Dermis blood vessel endothelial cell (primary cell): ENCODE data around the gene ZNF335. TPM values are rescaled to one million over a fixed set of nuclear protein-coding genes. Genes with fewer than 3 reads are reported as not detected.
"Not testable (repeated sequence)": the region's sequence is repeated elsewhere in the genome, so short reads cannot be mapped to it uniquely, and the experiment has no call there.

Experiments used
- DNase-seq: peaks from one replicate; pipeline ENCODE4 v3.0.0; 2010
- total RNA-seq: library from RNA; depleted of rRNA; stranded (reverse); fragments of >200 nt; gene quantifications from 2 replicates; pipeline ENCODE4 v1.2.3, GENCODE V29; 2014

The ZNF335 gene
- total RNA-seq, 1 donor from 2014 or later: 17.4 TPM

DNA sequence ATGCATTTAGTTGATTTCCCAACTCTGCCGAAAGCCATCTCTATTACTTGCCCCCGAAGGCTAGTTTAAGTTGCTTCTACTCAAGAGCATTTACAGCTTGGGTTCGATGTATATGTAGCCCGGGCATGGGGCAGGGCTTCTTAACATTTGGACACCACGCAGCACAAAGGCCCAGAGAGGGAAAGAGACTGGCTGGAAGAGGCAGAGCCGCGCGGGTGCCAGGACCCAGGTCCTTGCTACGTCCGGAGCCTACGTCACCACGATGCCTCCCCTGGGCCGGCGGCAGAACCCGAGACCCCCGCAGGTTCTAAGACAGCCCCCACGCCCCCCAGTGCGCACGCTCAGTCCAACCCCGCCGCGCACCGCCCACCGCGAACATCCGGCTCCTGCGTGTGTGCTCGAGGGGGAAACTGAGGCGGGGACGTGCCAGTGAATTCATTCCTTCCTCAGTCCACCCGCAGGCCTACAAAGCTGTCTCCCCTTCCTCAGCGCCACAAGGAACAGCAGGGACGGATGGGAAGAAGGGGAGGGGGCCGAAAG is 37.9 kb downstream of the ZNF335 start:
- DNase-seq: peak; percentile 49

DNA sequence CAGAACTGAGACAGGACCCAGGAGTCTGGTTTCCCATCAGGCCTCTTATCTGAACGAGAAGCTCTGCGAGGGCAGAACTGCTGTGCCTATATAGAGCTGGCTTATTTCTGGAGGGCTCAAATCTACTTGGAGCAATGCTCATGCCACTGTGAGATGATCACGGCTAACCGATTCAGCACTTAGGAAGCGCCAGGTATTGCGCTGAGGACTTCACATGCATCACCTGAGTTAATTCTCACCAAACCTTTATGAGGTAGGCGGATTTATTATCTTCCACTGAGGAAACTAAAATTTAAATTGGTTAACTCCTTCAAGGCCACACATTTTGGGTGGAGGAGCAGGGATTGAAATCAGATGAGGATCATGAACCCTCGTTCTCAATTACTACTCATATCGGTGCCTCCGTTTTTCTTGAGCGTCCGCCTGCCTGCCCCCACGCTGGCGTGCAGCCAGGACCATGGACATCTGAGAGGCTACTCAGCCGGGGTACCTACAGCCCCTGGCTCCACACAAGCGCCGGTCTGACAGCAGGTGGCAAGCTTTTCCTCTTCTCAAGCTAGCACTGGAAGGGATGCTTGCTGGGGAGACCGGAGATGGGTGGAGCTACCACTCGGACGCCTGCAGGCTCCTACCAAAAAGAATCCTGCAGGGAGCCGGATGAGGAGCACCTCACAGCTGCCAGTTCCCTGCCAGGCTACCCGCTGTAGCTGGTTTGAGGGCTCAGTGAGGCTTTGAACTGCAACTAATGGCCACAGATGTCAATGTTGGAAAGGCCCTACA is 38.5 kb downstream of the ZNF335 start:
- peak; percentile 79 for DNase-seq

- not testable (repeated sequence) for DNase-seq
Measured at GRCh38 chr20:45931680-45932079, 40.3 kb downstream of the ZNF335 start.

DNA sequence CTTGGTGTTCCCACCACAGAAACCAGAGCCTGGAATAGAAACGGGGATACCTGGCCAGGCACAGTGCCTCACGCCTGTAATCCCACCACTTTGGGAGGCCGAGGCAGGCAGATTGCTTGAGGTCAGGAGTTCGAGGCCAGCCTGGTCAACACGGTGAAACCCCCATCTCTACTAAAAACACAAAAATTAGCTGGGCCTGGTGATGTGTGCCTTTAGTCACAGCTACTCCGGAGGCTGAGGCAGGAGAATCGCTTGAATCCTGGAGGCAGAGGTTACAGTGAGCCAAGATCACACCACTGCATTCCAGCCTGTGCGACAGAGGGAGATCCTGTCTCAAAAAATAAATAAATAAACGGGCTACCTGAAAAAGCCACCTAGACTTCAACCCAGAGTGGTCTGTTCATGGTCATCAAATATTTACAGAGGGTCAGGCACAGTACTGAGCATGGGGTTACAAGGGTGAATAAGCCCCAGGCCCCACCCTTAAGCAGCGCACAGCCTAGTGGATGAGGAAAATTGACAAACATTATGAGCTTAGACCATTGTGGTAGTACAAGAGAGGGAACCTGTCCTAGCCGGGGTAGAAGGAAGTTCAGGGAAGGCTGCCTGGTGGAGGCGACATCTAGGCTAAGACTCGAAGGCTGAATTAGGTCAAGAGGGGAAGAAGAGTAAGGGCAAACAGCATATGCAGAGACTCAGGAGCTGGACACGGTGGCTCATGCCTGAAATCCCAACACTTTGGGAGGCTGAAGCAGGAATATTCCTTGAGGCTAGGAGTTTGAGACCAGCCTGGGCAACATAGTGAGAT is 44.7 kb downstream of the ZNF335 start:
- DNase-seq: no peak

DNA sequence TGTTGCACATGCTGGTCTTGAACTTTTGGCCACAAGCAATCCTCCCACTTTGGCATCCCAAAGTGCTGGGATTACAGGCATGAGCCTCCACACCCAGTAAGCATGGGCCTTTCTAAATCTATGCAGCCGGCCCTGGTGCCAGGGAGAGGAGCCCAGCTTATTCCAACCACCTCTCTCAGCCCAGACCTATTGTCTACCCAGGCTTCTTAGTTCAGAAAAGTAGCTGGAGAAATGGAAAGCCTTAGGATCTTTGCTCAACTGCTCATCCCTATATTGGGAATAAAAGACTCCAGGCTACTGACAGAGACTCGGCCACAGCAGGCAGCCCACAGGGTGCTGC is 45.3 kb downstream of the ZNF335 start:
- DNase-seq: no peak

- no peak for DNase-seq
Measured at GRCh38 chr20:45925821-45926506, 46.0 kb downstream of the ZNF335 start.

DNA sequence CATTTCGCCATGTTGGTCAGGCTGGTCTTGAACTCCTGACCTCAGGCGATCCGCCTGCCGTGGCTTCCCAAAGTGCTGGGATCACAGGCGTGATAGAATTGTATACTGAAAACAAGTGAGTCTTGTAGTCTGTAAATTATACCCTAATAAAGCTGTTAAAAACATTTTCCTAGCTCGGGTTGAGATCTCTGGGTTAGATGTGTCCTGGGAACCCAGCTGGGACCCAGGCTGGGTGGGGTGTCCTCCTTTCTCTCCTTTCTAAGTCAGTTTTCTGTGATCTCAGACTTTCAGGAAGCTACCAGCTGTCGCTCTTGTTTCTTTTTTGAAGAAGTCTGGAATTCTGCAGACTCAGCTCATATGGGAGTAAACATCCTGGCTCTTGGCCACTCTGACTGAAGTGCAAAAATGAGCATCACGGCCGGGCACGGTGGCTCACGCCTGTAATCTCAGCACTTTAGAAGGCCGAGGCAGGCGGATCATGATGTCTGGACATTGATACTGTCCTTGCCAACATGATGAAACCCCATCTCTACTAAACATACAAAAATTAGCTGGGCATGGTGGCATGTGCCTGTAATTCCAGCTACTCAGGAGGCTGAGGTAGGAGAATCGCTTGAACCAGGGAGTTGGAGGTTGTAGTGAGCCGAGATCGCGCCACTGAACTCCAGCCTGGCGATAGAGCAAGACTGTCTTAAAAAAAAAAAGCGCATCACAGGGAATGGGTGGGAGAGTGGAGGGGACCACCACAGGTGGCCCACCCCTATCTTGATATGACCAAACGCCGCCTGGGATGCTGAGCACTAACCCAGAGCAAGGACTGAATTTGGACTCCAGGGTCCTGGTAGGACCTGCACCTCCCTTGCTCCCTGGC is 47.4 kb downstream of the ZNF335 start:
- DNase-seq: peak; percentile 56

- no peak for DNase-seq
Measured at GRCh38 chr20:45921337-45922189, 50.4 kb downstream of the ZNF335 start.

GRCh38 chr20:45920462-45921336 is 51.3 kb downstream of the ZNF335 start:
- no peak for DNase-seq

DNA sequence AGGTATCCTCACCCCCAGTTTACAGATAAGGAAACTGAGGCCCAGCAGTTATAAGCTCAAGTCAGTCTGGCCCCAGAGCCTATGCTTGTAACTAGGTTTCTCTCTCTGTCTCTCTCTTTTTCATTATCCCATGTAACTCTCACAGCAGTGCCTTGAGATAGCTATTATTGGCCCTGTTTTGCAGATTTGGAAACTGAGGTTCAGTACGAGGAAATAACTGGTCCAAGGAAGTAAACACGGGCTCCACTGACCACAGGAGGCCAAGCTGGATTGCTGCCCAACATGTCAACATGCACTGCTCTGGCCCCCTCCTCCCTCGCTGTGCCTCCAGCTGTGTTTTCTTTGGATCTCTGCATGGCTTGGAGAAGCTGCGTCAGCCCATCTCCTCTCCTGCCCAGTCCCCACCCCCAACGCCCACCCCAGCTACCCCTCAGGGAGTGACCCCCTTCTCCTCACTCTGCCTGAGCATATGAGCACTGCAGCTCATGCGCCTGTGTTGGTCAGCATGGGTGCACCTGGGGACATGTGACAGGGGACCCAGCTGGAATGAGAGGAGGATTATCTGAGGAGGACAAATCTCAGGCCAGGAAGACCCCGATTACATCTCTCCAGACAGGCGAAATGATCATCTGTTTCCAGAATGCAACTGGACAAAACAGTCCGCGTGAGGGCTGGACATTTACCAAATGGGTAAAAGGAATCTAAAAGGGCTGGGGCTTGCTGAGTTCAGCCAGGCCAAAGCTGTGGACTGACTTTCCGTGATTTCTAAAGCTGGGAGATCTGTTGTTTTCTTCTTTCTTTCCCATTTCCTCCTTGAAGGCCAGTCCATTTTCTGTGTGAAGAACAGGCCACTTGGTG is 52.2 kb downstream of the ZNF335 start:
- DNase-seq: peak; percentile 76

- DNase-seq: no peak
Measured at GRCh38 chr20:45918779-45919537, 53.0 kb downstream of the ZNF335 start.

DNA sequence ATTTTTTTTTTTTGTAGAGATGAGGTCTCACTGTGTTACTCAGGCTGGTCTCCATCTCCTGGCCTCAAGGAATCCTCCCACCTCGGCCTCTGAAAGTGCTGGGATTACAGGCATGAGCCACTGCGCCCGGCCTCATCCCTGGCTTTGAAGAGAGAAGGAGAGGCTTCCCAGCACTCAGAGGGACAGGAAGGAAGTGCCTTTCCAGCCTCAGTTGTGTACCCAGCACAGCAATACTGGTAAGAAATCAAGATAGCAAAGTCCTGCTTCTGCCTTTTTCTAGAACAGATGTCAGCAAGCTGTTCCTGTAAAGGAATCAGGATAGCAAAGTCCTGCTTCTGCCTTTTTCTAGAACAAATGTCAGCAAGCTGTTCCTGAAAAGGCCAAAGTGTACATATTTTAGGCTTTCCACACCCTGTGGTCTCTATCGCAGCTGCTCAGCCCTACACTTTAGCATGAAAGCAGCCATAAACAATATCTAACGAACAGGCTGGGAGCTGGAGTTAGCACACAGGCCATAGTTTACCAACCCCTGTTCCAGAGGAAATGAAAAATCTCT is 53.7 kb downstream of the ZNF335 start:
- DNase-seq: no peak

DNA sequence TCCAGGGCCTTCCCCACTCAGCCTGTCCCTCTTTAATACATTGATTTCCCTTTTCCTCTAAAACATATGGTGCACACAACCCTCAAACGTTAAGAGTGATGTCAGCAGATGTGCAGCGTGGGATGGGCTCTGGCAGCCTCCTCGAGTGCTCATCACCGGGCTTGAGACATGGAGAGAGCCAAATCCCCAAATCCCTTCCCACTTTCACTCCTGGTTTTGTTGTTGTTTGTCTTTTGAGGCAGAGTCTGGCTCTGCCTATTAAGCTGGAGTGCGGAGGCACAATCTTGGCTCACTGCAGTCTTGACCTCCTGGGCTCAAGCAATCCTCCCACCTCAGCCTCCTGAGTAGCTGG is 54.2 kb downstream of the ZNF335 start:
- DNase-seq: no peak

GRCh38 chr20:45913116-45913515 is 58.9 kb downstream of the ZNF335 start:
- peak; percentile 67 for DNase-seq

DNA sequence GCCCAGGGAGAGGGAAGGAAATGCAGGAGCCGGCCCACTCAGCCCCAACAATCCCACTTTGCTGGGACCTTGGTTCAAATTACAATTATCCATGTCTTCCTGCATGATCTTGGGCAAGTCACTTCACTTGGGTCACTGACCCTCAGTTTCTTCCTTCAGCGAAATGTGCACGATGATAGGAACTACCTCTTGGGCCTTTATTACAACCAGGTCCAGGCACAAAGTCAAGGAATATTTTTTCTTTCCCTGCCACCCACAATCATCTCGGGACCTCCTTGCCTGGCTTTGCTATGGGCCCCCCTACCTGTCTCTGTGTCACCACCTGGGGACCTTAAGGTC is 59.7 kb downstream of the ZNF335 start:
- DNase-seq: no peak

GRCh38 chr20:45911486-45912343 is 60.3 kb downstream of the ZNF335 start, which contains the start of gene PLTP:
Gene PLTP, minus strand, starts transcription at chr20:45912155. Its CDS starts 703 bp downstream, at chr20:45911452.
- DNase-seq: peak; percentile 21
